GM21423 (cell line): ENCODE results near the gene SLC26A2.

ENCODE experiments used
- ATAC-seq: cut with Tn5 transposase; IDR thresholded peaks from one replicate; pipeline ENCODE4 v1.9.1; 2021; ENCODE audit warnings: mild to moderate bottlenecking, moderate library complexity; ENCODE audit not compliant: unreplicated experiment

Gene SLC26A2

GRCh38 chr5:149960272-149961185, at the start of gene SLC26A2:
Gene SLC26A2, plus strand, starts transcription at chr5:149960758. Its CDS starts 16,895 bp downstream, at chr5:149977653.
- ATAC-seq = peak; percentile 98

GRCh38 chr5:149911031-149911430, 49.5 kb upstream of the SLC26A2 start:
- ATAC-seq = no peak

- no peak for ATAC-seq
Observed at GRCh38 chr5:149912226-149912871, 48.2 kb upstream of the SLC26A2 start.

- no peak for ATAC-seq
Observed at GRCh38 chr5:149913436-149914419, 46.8 kb upstream of the SLC26A2 start.

- no peak for ATAC-seq
Observed at GRCh38 chr5:149915392-149916260, 44.9 kb upstream of the SLC26A2 start.

GRCh38 chr5:149916334-149917072, 44.1 kb upstream of the SLC26A2 start:
- no peak for ATAC-seq

GRCh38 chr5:149917073-149917676, 43.4 kb upstream of the SLC26A2 start:
- ATAC-seq = no peak

- no peak for ATAC-seq
Observed at GRCh38 chr5:149921597-149921996, 39.0 kb upstream of the SLC26A2 start.

GRCh38 chr5:149922950-149923349, 37.6 kb upstream of the SLC26A2 start:
- no peak for ATAC-seq

- no peak for ATAC-seq
Observed at GRCh38 chr5:149924486-149924885, 36.1 kb upstream of the SLC26A2 start.

GRCh38 chr5:149930043-149930748, 30.4 kb upstream of the SLC26A2 start:
- ATAC-seq = no peak

- ATAC-seq = no peak
Observed at GRCh38 chr5:149930749-149931574, 29.6 kb upstream of the SLC26A2 start.

- no peak for ATAC-seq
Observed at GRCh38 chr5:149931992-149932436, 28.5 kb upstream of the SLC26A2 start.

GRCh38 chr5:149932445-149933350, 27.9 kb upstream of the SLC26A2 start:
- ATAC-seq = no peak

- ATAC-seq = no peak
Observed at GRCh38 chr5:149935431-149935901, 25.1 kb upstream of the SLC26A2 start.

GRCh38 chr5:149936044-149936699, 24.4 kb upstream of the SLC26A2 start:
- ATAC-seq = no peak
